BJ (cell line): ENCODE data around the gene MRPL3. TPM values are rescaled to one million over a fixed set of nuclear protein-coding genes. Genes with fewer than 3 reads are reported as not detected.

Source experiments
- CTCF ChIA-PET: fragments of 350-600 bp; formaldehyde crosslinking; extraction: SDS; loops from one replicate; lab custom pipeline; 2021; ENCODE audit warnings: antibody characterized with exemption, inconsistent platforms; lab: Yijun Ruan, JAX
- POLR2A ChIA-PET: fragments of 300-600 bp; sonication (Branson Sonifier 250); formaldehyde crosslinking; extraction: SDS; loops from one replicate; lab custom pipeline; 2021; ENCODE audit warnings: antibody characterized with exemption; lab: Charles Lee
- DNase-seq: peaks from one replicate; pipeline ENCODE4 v3.0.0-alpha.2; 2011; ENCODE audit warnings: low read depth
- H3K27me3 ChIP-seq: 2 replicates; pipeline ENCODE4 v1.6.0; 2011; ENCODE audit warnings: low read length; ENCODE audit not compliant: control insufficient read depth, insufficient read depth
- H3K36me3 ChIP-seq: 2 replicates; pipeline ENCODE4 v1.5.1; 2011; ENCODE audit warnings: low read length; ENCODE audit not compliant: control insufficient read depth, insufficient read depth
- H3K4me3 ChIP-seq: 2 replicates; pipeline ENCODE4 v1.5.1; 2011; ENCODE audit warnings: low read depth, mild to moderate bottlenecking, control low read depth, low read length
- CTCF ChIP-seq: IDR thresholded peaks from 2 replicates; pipeline ENCODE4 v1.5.1; 2011; ENCODE audit warnings: low read depth, mild to moderate bottlenecking, control low read depth, inconsistent platforms, low read length, moderate library complexity; ENCODE audit not compliant: insufficient read depth
- polyA plus RNA-seq: library from polyadenylated mRNA; depleted of rRNA; stranded (reverse); fragments of >200 nt; gene quantifications from 2 replicates; pipeline ENCODE4 v1.2.3, GENCODE V29; 2011

The MRPL3 gene
- polyA plus RNA-seq, 1 experiment: 71.5 TPM

- Histone ChIP-seq H3K4me3 (no peak overlapping the region), H3K36me3 (no peaks in the 10 kb centered on the region), H3K27me3 (no peaks in the 10 kb centered on the region)
- DNase-seq: no peak
- TF ChIP-seq CTCF: no peak
- POLR2A ChIA-PET: no interaction called here
- CTCF ChIA-PET: no interaction called here
These were observed 70.3 kb downstream of the MRPL3 start for GRCh38 chr3:131432441-131432840.

- H3K4me3 ChIP-seq: no peak overlapping the region
- no peak for TF ChIP-seq CTCF
- H3K27me3 ChIP-seq: no peaks in the 10 kb centered on the region
- POLR2A ChIA-PET: no interaction called here
- CTCF ChIA-PET: no interaction called here
- no peak for DNase-seq
- no peaks in the 10 kb centered on the region for H3K36me3 ChIP-seq
These were observed 71.0 kb downstream of the MRPL3 start for GRCh38 chr3:131431754-131432153.

- POLR2A ChIA-PET: no interaction called here
- no peak for DNase-seq
- Histone ChIP-seq H3K27me3 (no peaks in the 10 kb centered on the region), H3K36me3 (no peaks in the 10 kb centered on the region), H3K4me3 (no peak overlapping the region)
- CTCF ChIA-PET: no interaction called here
- no peak for TF ChIP-seq CTCF
These were observed 75.5 kb downstream of the MRPL3 start for GRCh38 chr3:131427226-131427625.

- DNase-seq: no peak
- Histone ChIP-seq H3K4me3 (no peak overlapping the region), H3K27me3 (no peaks in the 10 kb centered on the region; the same call in 1 of the 2 replicates), H3K36me3 (no peaks in the 10 kb centered on the region)
- ChIA-PET CTCF (no interaction called here), POLR2A (interaction anchor here (0.6 kb wide), 1 partner anchor 97 kb away, joined by 3 read pairs; no protein-coding TSS in a partner anchor)
- TF ChIP-seq CTCF: no peak
These were observed 80.7 kb downstream of the MRPL3 start for GRCh38 chr3:131421957-131422498.

GRCh38 chr3:131421301-131421700 is 81.5 kb downstream of the MRPL3 start:
- no peak for DNase-seq
- H3K36me3 ChIP-seq: no peaks in the 10 kb centered on the region
- CTCF ChIA-PET: no interaction called here
- POLR2A ChIA-PET: interaction anchor here (0.6 kb wide), 1 partner anchor 96 kb away, joined by 3 read pairs; no protein-coding TSS in a partner anchor
- H3K27me3 ChIP-seq: no peaks in the 10 kb centered on the region; the same call in 1 of the 2 replicates
- no peak overlapping the region for H3K4me3 ChIP-seq
- TF ChIP-seq CTCF: no peak
